Bronchial epithelial cell (primary cell): ENCODE results near the gene LHPP. TPM values are rescaled to one million over a fixed set of nuclear protein-coding genes. Genes with fewer than 3 reads are reported as not detected.
A peak's percentile ranks its signal among the peaks of the same experiment; 100 is the strongest.

Source experiments
- DNase-seq: peaks from one replicate; pipeline ENCODE4 v3.0.0-alpha.2; 2010; ENCODE audit warnings: low read depth
- FAIRE-seq: peaks from 2 replicates; lab custom pipeline; 2011; peaks lifted over from hg19 to GRCh38; lab: Jason Lieb, UNC
- H3K27me3 ChIP-seq: 2 replicates; pipeline ENCODE4 v1.5.1; 2011; ENCODE audit warnings: low read length; ENCODE audit not compliant: control insufficient read depth, insufficient read depth
- H3K36me3 ChIP-seq: 2 replicates; pipeline ENCODE4 v1.5.1; 2011; ENCODE audit warnings: low read length; ENCODE audit not compliant: control insufficient read depth, insufficient read depth
- H3K4me3 ChIP-seq: 2 replicates; pipeline ENCODE4 v1.5.1; 2011; ENCODE audit warnings: mild to moderate bottlenecking, low read depth, low read length, control low read depth
- total RNA-seq: library from RNA; depleted of rRNA; stranded (reverse); fragments of >200 nt; gene quantifications from 2 replicates; pipeline ENCODE4 v1.2.1, GENCODE V29; 2014
- TF ChIP-seq, protein P1 (sequence below): IDR thresholded peaks from 2 replicates; pipeline ENCODE4 v1.5.1; 2011; ENCODE audit warnings: mild to moderate bottlenecking, moderate library complexity, low read length, control low read depth, inconsistent platforms; ENCODE audit not compliant: insufficient read depth, severe bottlenecking

Gene LHPP
- total RNA-seq, 1 donor from 2014 or later = 14.0 TPM

DNA sequence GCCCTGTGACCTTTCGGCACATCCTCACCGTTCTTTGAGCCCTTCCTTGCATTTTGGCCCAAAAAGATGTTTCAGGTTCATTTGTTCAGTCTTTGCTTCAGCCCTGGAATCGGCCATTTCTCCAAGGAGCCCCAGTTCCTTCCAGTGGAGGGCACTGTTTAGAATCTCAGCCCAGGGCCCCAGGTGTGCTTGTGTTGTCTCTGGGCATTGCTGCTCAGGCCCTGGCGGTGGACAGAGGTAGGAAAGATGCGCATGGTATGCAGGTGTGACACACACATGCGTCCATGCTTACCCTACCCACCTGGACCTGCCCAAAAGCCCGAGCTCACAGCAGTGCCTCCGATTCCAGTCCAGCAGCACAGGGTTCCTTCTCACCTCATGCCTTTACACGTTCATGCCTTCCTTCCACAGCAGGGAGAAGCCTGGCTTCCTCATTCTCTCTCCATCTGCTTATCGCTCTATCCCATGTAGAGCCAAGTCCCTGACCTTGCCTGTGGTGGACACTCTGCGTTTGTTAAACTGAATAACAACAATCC is 70.6 kb downstream of the LHPP start:
- H3K27me3 ChIP-seq = no peaks in the 10 kb centered on the region
- no peak overlapping the region for H3K4me3 ChIP-seq
- TF ChIP-seq, protein P1, sequence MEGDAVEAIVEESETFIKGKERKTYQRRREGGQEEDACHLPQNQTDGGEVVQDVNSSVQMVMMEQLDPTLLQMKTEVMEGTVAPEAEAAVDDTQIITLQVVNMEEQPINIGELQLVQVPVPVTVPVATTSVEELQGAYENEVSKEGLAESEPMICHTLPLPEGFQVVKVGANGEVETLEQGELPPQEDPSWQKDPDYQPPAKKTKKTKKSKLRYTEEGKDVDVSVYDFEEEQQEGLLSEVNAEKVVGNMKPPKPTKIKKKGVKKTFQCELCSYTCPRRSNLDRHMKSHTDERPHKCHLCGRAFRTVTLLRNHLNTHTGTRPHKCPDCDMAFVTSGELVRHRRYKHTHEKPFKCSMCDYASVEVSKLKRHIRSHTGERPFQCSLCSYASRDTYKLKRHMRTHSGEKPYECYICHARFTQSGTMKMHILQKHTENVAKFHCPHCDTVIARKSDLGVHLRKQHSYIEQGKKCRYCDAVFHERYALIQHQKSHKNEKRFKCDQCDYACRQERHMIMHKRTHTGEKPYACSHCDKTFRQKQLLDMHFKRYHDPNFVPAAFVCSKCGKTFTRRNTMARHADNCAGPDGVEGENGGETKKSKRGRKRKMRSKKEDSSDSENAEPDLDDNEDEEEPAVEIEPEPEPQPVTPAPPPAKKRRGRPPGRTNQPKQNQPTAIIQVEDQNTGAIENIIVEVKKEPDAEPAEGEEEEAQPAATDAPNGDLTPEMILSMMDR = peak; percentile 68
- H3K36me3 ChIP-seq = no peaks in the 10 kb centered on the region
- DNase-seq (peak; percentile 59), FAIRE-seq (peak; percentile 62)

GRCh38 chr10:124532788-124533187 is 71.2 kb downstream of the LHPP start:
- H3K27me3 ChIP-seq = no peaks in the 10 kb centered on the region
- no peak overlapping the region for H3K4me3 ChIP-seq
- no peak for DNase-seq
- no peak for FAIRE-seq
- TF ChIP-seq, protein P1 = no peak
- H3K36me3 ChIP-seq = no peaks in the 10 kb centered on the region

DNA sequence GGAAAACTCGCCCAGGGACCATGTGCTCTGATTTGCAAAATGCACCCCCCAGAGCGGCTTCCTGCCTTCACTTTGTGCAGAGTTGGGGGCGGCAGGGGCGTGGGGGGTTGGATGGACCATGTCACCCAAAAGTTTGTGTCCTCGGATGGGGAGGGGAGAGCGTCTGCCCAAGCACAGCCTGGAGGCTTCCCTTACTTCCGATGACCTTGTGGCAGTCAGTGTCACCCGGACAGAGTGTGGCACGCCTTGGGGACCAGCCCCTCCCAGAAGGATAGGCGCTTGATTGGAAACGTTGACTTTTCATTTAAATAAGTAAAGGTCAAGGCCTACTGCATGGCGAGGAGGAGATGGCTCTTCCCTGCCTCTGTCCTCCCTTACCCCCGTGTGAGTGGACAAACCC is 71.6 kb downstream of the LHPP start:
- no peaks in the 10 kb centered on the region for H3K27me3 ChIP-seq
- FAIRE-seq (no peak), DNase-seq (no peak)

DNA sequence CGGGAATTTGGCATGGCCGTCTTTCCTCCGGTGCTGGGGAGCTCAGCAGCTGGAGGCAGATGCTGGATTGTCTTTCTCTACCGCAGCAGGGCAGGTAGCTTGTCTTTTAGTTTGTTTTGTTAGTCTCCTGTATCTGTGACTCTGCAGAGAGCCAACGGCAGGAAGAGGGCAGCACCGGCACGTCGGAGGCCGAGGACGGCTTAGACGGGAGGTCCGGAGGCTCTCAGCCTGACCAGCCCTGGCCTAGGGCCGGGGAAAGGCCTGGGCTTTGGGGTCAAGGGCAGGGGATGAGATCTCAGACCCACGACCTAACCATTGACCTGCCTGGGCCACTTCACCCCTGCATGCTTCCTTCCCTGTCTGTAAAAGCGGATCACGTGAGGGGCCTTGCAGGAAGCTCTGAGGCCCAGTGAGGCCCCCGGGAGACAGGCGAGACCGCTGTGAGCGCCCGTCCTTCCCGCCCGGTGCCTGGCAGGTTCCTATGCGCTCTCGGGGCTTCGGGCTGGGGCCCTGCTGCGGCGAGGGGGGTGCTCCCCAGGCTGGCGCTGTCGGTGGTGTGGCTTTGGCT is 72.7 kb downstream of the LHPP start:
- H3K27me3 ChIP-seq = no peaks in the 10 kb centered on the region
- no peak for FAIRE-seq
- TF ChIP-seq, protein P1 = peak; percentile 22
- DNase-seq = no peak
- H3K4me3 ChIP-seq = no peak overlapping the region
- H3K36me3 ChIP-seq = no peaks in the 10 kb centered on the region

More for the DNA sequence above, 71.6 kb downstream of the LHPP start:
- Histone ChIP-seq H3K4me3 (no peak overlapping the region), H3K36me3 (no peaks in the 10 kb centered on the region)
- TF ChIP-seq, protein P1 = no peak

DNA sequence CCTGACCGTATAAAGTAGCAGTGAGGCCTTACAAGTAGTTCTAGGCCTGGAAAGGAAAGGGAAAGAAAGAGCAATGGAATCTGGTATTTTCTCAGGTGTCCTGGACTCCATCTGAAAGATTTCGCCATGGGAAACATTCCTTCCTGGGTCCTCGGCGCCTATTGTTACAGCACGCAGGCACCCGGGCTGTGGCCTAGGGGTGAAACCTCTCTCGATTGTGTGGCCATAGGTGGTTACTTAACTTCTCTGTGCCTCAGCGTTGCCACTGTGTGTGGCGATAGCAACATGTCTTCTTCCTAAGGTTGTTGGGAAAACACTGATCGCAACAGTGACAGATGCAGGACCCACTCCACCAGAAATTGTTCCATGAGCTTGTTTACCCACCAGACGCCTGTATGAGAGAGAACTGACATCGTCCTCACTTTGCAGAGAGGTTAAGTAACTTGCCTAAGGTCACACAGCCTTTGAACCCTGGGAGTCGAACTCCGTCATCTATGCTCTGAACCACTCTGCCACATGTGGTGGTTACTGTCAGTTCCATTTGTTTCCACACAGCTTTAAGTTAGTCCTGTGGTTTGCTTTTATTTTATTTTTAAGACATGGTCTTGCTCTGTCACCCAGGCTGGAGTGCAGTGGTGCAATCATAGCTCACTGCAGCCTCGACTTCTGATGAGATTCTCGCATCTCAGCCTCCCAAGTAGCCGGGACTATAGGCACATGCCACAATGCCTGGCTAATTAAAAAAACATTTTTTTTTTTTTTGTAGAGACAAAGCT is 73.4 kb downstream of the LHPP start:
- FAIRE-seq = peak; percentile 83
- TF ChIP-seq, protein P1 = no peak
- no peak for DNase-seq
- H3K27me3 ChIP-seq = no peaks in the 10 kb centered on the region
- no peak overlapping the region for H3K4me3 ChIP-seq
- no peaks in the 10 kb centered on the region for H3K36me3 ChIP-seq
